HCT116 (cell line): ENCODE results near the gene PTPRF. TPM values are rescaled to one million over a fixed set of nuclear protein-coding genes. Genes with fewer than 3 reads are reported as not detected.

Experiments used
- ATAC-seq: fragments of 200-7000 bp; cut with Tn5 transposase; 2 replicates; pipeline ENCODE4 v1.9.1; 2020; ENCODE audit warnings: mild to moderate bottlenecking, moderate library complexity
- BruUV-seq: library from RNA; stranded (reverse); fragments of 400-500 nt; replicated peaks from 2 replicates; lab custom pipeline; 2021; lab: Mats Ljungman, UMichigan
- CTCF ChIA-PET: fragments of 300-600 bp; sonication (Branson Sonifier 250); formaldehyde crosslinking; loops from one replicate; lab custom pipeline; 2021; ENCODE audit warnings: antibody characterized with exemption; lab: Charles Lee
- POLR2A ChIA-PET: fragments of 300-600, 350-600 bp; sonication (Branson Sonifier 250); formaldehyde crosslinking; loops from one replicate; lab custom pipeline; 2021; ENCODE audit warnings: antibody characterized with exemption; lab: Charles Lee
- RAD21 ChIA-PET, 2 experiments: fragments of 300-600 bp; sonication (Branson Sonifier 250); formaldehyde crosslinking; loops; one replicate each; lab custom pipeline; 2023; ENCODE audit warnings: low total read pairs in 2 of 2; ENCODE audit not compliant: uncharacterized antibody in 2 of 2, unreplicated experiment in 2 of 2, low non-redundant PET in 1 of 2; lab: Charles Lee
- DNase-seq: peaks from one replicate; pipeline ENCODE4 v3.0.0-alpha.2; 2010; ENCODE audit warnings: low read depth, low spot score
- H2AFZ ChIP-seq: fragments of 200-600 bp; shearing (Covaris generic), sonication (generic); 2 replicates; pipeline ENCODE4 v1.6.1; 2017; ENCODE audit warnings: low read depth, mixed run types, mixed read lengths, antibody characterized with exemption, low read length; ENCODE audit not compliant: poor library complexity, severe bottlenecking
- H3K27ac ChIP-seq: 2 replicates; pipeline ENCODE4 v1.5.1; 2012; ENCODE audit warnings: low read depth, low read length
- H3K27me3 ChIP-seq: fragments of 200-600 bp; sonication (generic); 2 replicates; pipeline ENCODE4 v1.6.1; 2016; ENCODE audit warnings: mixed run types, low read length, mixed read lengths; ENCODE audit not compliant: insufficient read depth
- H3K36me3 ChIP-seq, 2 experiments: fragments of 200-500 bp in 1 of 2; fragments of 200-600 bp in 1 of 2; sonication (Bioruptor generic) in 1 of 2; sonication (generic) in 1 of 2; 2 replicates each; pipeline versions ENCODE4 v1.5.1 to v1.6.1; 2014 to 2016; ENCODE audit warnings: low read length in 2 of 2, inconsistent platforms in 1 of 2, mixed read lengths in 1 of 2, mixed run types in 1 of 2; ENCODE audit not compliant: insufficient read depth in 2 of 2, control insufficient read depth in 1 of 2
- H3K4me1 ChIP-seq, 2 experiments: fragments of 200-600 bp in 1 of 2; sonication (generic) in 1 of 2; 2 replicates each; pipeline versions ENCODE4 v1.5.1 to v1.6.1; 2012 to 2017; ENCODE audit warnings: low read length in 2 of 2, inconsistent platforms in 1 of 2, mild to moderate bottlenecking in 1 of 2, mixed read lengths in 1 of 2, mixed run types in 1 of 2, moderate library complexity in 1 of 2; ENCODE audit not compliant: insufficient read depth in 2 of 2, control insufficient read depth in 1 of 2
- H3K4me2 ChIP-seq: fragments of 200-600 bp; sonication (generic); 2 replicates; pipeline ENCODE4 v1.6.1; 2017; ENCODE audit warnings: mixed run types, low read length, mixed read lengths
- H3K4me3 ChIP-seq, 2 experiments: fragments of 200-600 bp in 1 of 2; sonication (generic) in 1 of 2; replicated peaks in 1 of 2; 2 replicates each; pipeline ENCODE4 v1.5.1; 2011 to 2016; ENCODE audit warnings: low read length in 2 of 2, control low read depth in 1 of 2, low read depth in 1 of 2, mild to moderate bottlenecking in 1 of 2, mixed read lengths in 1 of 2, mixed run types in 1 of 2
- H3K79me2 ChIP-seq: fragments of 200-600 bp; sonication (generic); 2 replicates; pipeline ENCODE4 v1.6.1; 2017; ENCODE audit warnings: mild to moderate bottlenecking, mixed run types, low read length, moderate library complexity, mixed read lengths; ENCODE audit not compliant: insufficient read depth
- H3K9ac ChIP-seq: fragments of 200-600 bp; sonication (generic); 2 replicates; pipeline ENCODE4 v1.6.1; 2016; ENCODE audit warnings: low read length, mixed read lengths
- H3K9me2 ChIP-seq: fragments of 200-600 bp; sonication (generic), shearing (Covaris generic); 2 replicates; pipeline ENCODE4 v1.6.1; 2017; ENCODE audit warnings: mixed run types, mild to moderate bottlenecking, moderate library complexity; ENCODE audit not compliant: insufficient read depth
- H3K9me3 ChIP-seq, 2 experiments: fragments of 200-500 bp in 1 of 2; fragments of 200-600 bp in 1 of 2; sonication (Bioruptor generic) in 1 of 2; sonication (generic) in 1 of 2; 2 replicates each; pipeline ENCODE4 v1.6.1; 2014 to 2017; ENCODE audit warnings: low read length in 2 of 2, mixed read lengths in 2 of 2, inconsistent platforms in 1 of 2, low read depth in 1 of 2, mild to moderate bottlenecking in 1 of 2, mixed run types in 1 of 2, moderate library complexity in 1 of 2; ENCODE audit not compliant: control insufficient read depth in 1 of 2, insufficient read depth in 1 of 2
- H4K20me1 ChIP-seq: fragments of 200-600 bp; sonication (generic), shearing (Covaris generic); 2 replicates; pipeline ENCODE4 v1.6.1; 2017; ENCODE audit warnings: mixed run types, mild to moderate bottlenecking, moderate library complexity; ENCODE audit not compliant: insufficient read depth
- ATF3 ChIP-seq: IDR thresholded peaks from 2 replicates; pipeline ENCODE4 v1.6.1; 2012
- CEBPB ChIP-seq: IDR thresholded peaks from 2 replicates; pipeline ENCODE4 v1.6.1; 2012; ENCODE audit warnings: low read depth
- CTCF ChIP-seq, 3 experiments: fragments of 200-600 bp in 1 of 3; sonication (generic) in 1 of 3; IDR thresholded peaks in 2 of 3; conservative IDR thresholded peaks in 1 of 3; 2 replicates each; pipeline ENCODE4 v1.5.1; 2012 to 2017; ENCODE audit warnings: low read depth in 2 of 3, low read length in 2 of 3, antibody characterized with exemption in 1 of 3, borderline replicate concordance in 1 of 3, control low read depth in 1 of 3, mild to moderate bottlenecking in 1 of 3, mixed read lengths in 1 of 3, mixed run types in 1 of 3, moderate library complexity in 1 of 3; ENCODE audit not compliant: insufficient read depth in 1 of 3
- EGR1 ChIP-seq: IDR thresholded peaks from 2 replicates; pipeline ENCODE4 v1.6.1; 2012; ENCODE audit warnings: low read depth
- EZH2 ChIP-seq: fragments of 200-600 bp; sonication (generic); IDR thresholded peaks from 2 replicates; pipeline ENCODE4 v1.6.1; 2017; ENCODE audit warnings: antibody characterized with exemption, mixed run types
- EZH2phosphoT487 ChIP-seq: fragments of 200-600 bp; IDR thresholded peaks from 2 replicates; pipeline ENCODE4 v1.6.1; 2018; ENCODE audit warnings: antibody characterized with exemption, borderline replicate concordance
- JUND ChIP-seq: IDR thresholded peaks from 2 replicates; pipeline ENCODE4 v1.6.1; 2012
- POLR2A ChIP-seq: IDR thresholded peaks from 2 replicates; pipeline ENCODE4 v1.7.0; 2011; ENCODE audit warnings: borderline replicate concordance; ENCODE audit not compliant: insufficient read depth, insufficient read length; ENCODE audit errors: extremely low read depth
- POLR2AphosphoS5 ChIP-seq: IDR thresholded peaks from 2 replicates; pipeline ENCODE4 v1.6.1; 2011; ENCODE audit warnings: mild to moderate bottlenecking, low read depth, low read length, moderate library complexity
- RAD21 ChIP-seq: IDR thresholded peaks from 2 replicates; pipeline ENCODE4 v1.6.1; 2012; ENCODE audit warnings: low read depth, mild to moderate bottlenecking
- REST ChIP-seq: IDR thresholded peaks from 2 replicates; pipeline ENCODE4 v1.6.1; 2012; ENCODE audit warnings: low read depth
- SIN3A ChIP-seq: IDR thresholded peaks from 2 replicates; pipeline ENCODE4 v1.6.1; 2012; ENCODE audit warnings: low read depth
- SP1 ChIP-seq: IDR thresholded peaks from 2 replicates; pipeline ENCODE4 v1.6.1; 2012; ENCODE audit warnings: low read depth
- YY1 ChIP-seq: IDR thresholded peaks from 2 replicates; pipeline ENCODE4 v1.6.1; 2011; ENCODE audit warnings: low read length, low read depth, moderate library complexity, mild to moderate bottlenecking; ENCODE audit not compliant: insufficient replicate concordance; ENCODE audit errors: extremely low read depth
- ZFX ChIP-seq: fragments of 450-650 bp; IDR thresholded peaks from 2 replicates; pipeline ENCODE4 v1.6.1; 2017
- ZNF274 ChIP-seq: fragments of 200-500 bp; sonication (Bioruptor generic); IDR thresholded peaks from 2 replicates; pipeline ENCODE4 v1.6.1; 2014; ENCODE audit warnings: mild to moderate bottlenecking, low read depth, low read length, inconsistent platforms
- intact Hi-C: fragments of 100-400 bp; cut with micrococcal nuclease; formaldehyde crosslinking; loops from 2 replicates; pipeline ENCODE4 v1.10.0; 2022
- total RNA-seq: library from RNA; stranded (reverse); gene quantifications from one replicate; pipeline ENCODE4 v1.2.1, GENCODE V29; 2021; ENCODE audit not compliant: unreplicated experiment
- TF ChIP-seq, protein P1 (sequence below): IDR thresholded peaks from 2 replicates; pipeline ENCODE4 v1.6.1; 2011; ENCODE audit warnings: mild to moderate bottlenecking, low read length, moderate library complexity; ENCODE audit not compliant: insufficient replicate concordance; ENCODE audit errors: extremely low read depth

PTPRF gene
- total RNA-seq, 1 experiment from 2014 or later = 224 TPM

- no peak overlapping the region for H3K4me2 ChIP-seq
- TF ChIP-seq, protein P1, sequence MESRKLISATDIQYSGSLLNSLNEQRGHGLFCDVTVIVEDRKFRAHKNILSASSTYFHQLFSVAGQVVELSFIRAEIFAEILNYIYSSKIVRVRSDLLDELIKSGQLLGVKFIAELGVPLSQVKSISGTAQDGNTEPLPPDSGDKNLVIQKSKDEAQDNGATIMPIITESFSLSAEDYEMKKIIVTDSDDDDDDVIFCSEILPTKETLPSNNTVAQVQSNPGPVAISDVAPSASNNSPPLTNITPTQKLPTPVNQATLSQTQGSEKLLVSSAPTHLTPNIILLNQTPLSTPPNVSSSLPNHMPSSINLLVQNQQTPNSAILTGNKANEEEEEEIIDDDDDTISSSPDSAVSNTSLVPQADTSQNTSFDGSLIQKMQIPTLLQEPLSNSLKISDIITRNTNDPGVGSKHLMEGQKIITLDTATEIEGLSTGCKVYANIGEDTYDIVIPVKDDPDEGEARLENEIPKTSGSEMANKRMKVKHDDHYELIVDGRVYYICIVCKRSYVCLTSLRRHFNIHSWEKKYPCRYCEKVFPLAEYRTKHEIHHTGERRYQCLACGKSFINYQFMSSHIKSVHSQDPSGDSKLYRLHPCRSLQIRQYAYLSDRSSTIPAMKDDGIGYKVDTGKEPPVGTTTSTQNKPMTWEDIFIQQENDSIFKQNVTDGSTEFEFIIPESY = no peak
- TF ChIP-seq RAD21 (no peak), SIN3A (no peak), ZNF274 (no peak), YY1 (no peak), POLR2A (no peak), ZFX (no peak), JUND (no peak), SP1 (no peak), EZH2 (no peak), EZH2phosphoT487 (no peak), EGR1 (no peak), ATF3 (no peak), CTCF (IDR thresholded peaks at IDR 0.05 in 2 of 3, conservative IDR thresholded peaks at IDR 0.05 in 1 of 3; ENCODE audit: borderline replicate concordance in 1 of 3, insufficient read depth in 1 of 3, low read depth in 2 of 3, low read length in 2 of 3) (no peak), REST (no peak), POLR2AphosphoS5 (no peak), CEBPB (no peak)
- RAD21 ChIA-PET = no interaction called here
- H3K4me1 ChIP-seq = no peaks in the 10 kb centered on the region
- no TSS peak for BruUV-seq
- intact Hi-C loops = no loop called here
- no peak overlapping the region for H3K27ac ChIP-seq
- no peaks in the 10 kb centered on the region for H3K9me3 ChIP-seq
- no peaks in the 10 kb centered on the region for H3K79me2 ChIP-seq
- H3K4me3 ChIP-seq = no peak overlapping the region
- no peak for ATAC-seq
- POLR2A ChIA-PET = no interaction called here
- no peaks in the 10 kb centered on the region for H3K9me2 ChIP-seq
- H4K20me1 ChIP-seq = no peaks in the 10 kb centered on the region
- DNase-seq = no peak
- no peaks in the 10 kb centered on the region for H3K27me3 ChIP-seq
- H3K9ac ChIP-seq = no peak overlapping the region
- CTCF ChIA-PET = no interaction called here
- H2AFZ ChIP-seq = no peak overlapping the region
- H3K36me3 ChIP-seq = peaks cover 46 to 59% of the 10 kb centered on the region in 2 experiments; a peak in 3 of 4 replicates
Observed at GRCh38 chr1:43606624-43607023, 75.9 kb downstream of the PTPRF start.
